ENCODE results near the gene TMIGD1. TPM values are rescaled to one million over a fixed set of nuclear protein-coding genes. Genes with fewer than 3 reads are reported as not detected.

TMIGD1 gene
- total and polyA plus RNA-seq, 2 experiments from 2014 or later, result not detected

DNA sequence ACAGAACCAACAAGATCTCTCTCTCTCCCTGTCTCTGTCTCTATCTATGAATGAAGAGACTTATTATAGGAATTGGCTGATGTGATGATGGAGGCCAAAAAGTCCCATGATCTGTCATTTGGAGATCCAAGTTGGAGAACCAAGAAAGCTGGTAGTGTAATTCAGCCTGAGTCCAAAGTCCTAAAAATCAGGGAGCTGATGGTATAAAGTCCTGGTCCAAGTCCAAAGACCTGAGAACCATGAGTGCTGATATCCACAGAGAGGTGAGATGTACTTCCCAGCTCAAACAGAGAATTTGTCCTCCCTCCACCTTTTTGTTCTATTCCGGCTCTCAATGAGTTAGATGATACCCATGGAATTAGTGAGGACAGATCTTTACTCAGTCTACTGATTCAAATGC is 15.4 kb upstream of the TMIGD1 start (continued):
- TF ChIP-seq, protein P1, sequence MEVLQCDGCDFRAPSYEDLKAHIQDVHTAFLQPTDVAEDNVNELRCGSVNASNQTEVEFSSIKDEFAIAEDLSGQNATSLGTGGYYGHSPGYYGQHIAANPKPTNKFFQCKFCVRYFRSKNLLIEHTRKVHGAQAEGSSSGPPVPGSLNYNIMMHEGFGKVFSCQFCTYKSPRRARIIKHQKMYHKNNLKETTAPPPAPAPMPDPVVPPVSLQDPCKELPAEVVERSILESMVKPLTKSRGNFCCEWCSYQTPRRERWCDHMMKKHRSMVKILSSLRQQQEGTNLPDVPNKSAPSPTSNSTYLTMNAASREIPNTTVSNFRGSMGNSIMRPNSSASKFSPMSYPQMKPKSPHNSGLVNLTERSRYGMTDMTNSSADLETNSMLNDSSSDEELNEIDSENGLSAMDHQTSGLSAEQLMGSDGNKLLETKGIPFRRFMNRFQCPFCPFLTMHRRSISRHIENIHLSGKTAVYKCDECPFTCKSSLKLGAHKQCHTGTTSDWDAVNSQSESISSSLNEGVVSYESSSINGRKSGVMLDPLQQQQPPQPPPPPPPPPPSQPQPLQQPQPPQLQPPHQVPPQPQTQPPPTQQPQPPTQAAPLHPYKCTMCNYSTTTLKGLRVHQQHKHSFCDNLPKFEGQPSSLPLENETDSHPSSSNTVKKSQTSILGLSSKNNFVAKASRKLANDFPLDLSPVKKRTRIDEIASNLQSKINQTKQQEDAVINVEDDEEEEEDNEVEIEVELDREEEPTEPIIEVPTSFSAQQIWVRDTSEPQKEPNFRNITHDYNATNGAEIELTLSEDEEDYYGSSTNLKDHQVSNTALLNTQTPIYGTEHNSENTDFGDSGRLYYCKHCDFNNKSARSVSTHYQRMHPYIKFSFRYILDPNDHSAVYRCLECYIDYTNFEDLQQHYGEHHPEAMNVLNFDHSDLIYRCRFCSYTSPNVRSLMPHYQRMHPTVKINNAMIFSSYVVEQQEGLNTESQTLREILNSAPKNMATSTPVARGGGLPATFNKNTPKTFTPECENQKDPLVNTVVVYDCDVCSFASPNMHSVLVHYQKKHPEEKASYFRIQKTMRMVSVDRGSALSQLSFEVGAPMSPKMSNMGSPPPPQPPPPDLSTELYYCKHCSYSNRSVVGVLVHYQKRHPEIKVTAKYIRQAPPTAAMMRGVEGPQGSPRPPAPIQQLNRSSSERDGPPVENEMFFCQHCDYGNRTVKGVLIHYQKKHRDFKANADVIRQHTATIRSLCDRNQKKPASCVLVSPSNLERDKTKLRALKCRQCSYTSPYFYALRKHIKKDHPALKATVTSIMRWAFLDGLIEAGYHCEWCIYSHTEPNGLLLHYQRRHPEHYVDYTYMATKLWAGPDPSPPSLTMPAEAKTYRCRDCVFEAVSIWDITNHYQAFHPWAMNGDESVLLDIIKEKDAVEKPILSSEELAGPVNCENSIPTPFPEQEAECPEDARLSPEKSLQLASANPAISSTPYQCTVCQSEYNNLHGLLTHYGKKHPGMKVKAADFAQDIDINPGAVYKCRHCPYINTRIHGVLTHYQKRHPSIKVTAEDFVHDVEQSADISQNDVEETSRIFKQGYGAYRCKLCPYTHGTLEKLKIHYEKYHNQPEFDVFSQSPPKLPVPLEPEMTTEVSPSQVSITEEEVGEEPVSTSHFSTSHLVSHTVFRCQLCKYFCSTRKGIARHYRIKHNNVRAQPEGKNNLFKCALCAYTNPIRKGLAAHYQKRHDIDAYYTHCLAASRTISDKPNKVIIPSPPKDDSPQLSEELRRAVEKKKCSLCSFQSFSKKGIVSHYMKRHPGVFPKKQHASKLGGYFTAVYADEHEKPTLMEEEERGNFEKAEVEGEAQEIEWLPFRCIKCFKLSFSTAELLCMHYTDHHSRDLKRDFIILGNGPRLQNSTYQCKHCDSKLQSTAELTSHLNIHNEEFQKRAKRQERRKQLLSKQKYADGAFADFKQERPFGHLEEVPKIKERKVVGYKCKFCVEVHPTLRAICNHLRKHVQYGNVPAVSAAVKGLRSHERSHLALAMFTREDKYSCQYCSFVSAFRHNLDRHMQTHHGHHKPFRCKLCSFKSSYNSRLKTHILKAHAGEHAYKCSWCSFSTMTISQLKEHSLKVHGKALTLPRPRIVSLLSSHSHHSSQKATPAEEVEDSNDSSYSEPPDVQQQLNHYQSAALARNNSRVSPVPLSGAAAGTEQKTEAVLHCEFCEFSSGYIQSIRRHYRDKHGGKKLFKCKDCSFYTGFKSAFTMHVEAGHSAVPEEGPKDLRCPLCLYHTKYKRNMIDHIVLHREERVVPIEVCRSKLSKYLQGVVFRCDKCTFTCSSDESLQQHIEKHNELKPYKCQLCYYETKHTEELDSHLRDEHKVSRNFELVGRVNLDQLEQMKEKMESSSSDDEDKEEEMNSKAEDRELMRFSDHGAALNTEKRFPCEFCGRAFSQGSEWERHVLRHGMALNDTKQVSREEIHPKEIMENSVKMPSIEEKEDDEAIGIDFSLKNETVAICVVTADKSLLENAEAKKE (CRISPR knock-in tag; IDR thresholded peaks at IDR 0.05), result no peak
- TF ChIP-seq JUNB (IDR thresholded peaks at IDR 0.05; ENCODE audit: unreplicated experiment) (no peak), CREB1 (CRISPR knock-in tag; IDR thresholded peaks at IDR 0.05; ENCODE audit: low read depth) (no peak)

DNA sequence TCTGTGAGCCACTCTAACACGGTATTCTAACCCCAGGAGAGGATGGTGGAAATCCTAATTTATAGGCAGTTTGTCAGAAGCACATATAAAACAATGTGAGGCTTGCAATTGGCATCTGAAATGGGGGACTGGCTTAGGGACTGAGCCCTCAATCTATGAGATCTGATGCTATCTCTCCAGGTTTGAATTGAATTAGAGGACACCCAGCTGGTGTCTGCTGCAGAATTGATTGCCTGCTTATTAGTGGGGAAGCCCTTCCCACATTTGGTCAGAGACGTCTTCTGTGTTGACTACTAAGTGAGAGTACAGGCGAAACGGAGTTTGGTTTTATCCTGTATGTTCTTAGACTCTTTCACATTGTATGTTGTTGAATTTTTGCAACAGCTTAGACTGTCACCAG is 13.6 kb upstream of the TMIGD1 start:
- H3K4me1 Mint-ChIP-seq, result no peaks in the 10 kb centered on the region
- no peaks in the 10 kb centered on the region for H3K36me3 Mint-ChIP-seq (ENCODE audit: low read depth)
- no peak for ATAC-seq
- TF ChIP-seq, protein P2, sequence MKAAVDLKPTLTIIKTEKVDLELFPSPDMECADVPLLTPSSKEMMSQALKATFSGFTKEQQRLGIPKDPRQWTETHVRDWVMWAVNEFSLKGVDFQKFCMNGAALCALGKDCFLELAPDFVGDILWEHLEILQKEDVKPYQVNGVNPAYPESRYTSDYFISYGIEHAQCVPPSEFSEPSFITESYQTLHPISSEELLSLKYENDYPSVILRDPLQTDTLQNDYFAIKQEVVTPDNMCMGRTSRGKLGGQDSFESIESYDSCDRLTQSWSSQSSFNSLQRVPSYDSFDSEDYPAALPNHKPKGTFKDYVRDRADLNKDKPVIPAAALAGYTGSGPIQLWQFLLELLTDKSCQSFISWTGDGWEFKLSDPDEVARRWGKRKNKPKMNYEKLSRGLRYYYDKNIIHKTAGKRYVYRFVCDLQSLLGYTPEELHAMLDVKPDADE (IDR thresholded peaks at IDR 0.05), result no peak
- TF ChIP-seq, protein P1 (CRISPR knock-in tag; IDR thresholded peaks at IDR 0.05), result no peak
- no peak for TF ChIP-seq EZH2phosphoT487 (IDR thresholded peaks at IDR 0.05; ENCODE audit: unreplicated experiment)
- TF ChIP-seq JUNB (IDR thresholded peaks at IDR 0.05; ENCODE audit: unreplicated experiment), result no peak
- TF ChIP-seq STAT1 (IDR thresholded peaks at IDR 0.05; ENCODE audit: unreplicated experiment), result no peak
- TF ChIP-seq EZH2 (IDR thresholded peaks at IDR 0.05; ENCODE audit: low read depth, unreplicated experiment), result no peak
- TF ChIP-seq ZNF114 (CRISPR knock-in tag; IDR thresholded peaks at IDR 0.05), result no peak

More for the DNA sequence above, 13.6 kb upstream of the TMIGD1 start:
- no peaks in the 10 kb centered on the region for H3K9me3 Mint-ChIP-seq
- H3K27me3 Mint-ChIP-seq (ENCODE audit: insufficient read depth, low read depth, poor library complexity), result no peaks in the 10 kb centered on the region
- no peak for DNase-seq (ENCODE audit: low spot score)
- H3K4me3 ChIP-seq, result no peak overlapping the region
- H3K4me3 Mint-ChIP-seq, result no peak overlapping the region
- H3K27ac Mint-ChIP-seq, result no peak overlapping the region
- H2AFZ ChIP-seq, result no peak overlapping the region
- H4K20me1 ChIP-seq (replicated peaks; ENCODE audit: insufficient read depth), result no peaks in the 10 kb centered on the region
- no peaks in the 10 kb centered on the region for H3K4me1 ChIP-seq (ENCODE audit: insufficient read depth)
- no peaks in the 10 kb centered on the region for H3K27me3 ChIP-seq (ENCODE audit: insufficient read depth)
- no peak overlapping the region for H3K27ac ChIP-seq (ENCODE audit: low read depth)
- H3K79me2 ChIP-seq (replicated peaks; ENCODE audit: insufficient read depth), result no peaks in the 10 kb centered on the region
- H3K9me2 ChIP-seq (ENCODE audit: insufficient read depth), result no peaks in the 10 kb centered on the region
- no peaks in the 10 kb centered on the region for H3K36me3 ChIP-seq (ENCODE audit: insufficient read depth)
- no peaks in the 10 kb centered on the region for H3F3A ChIP-seq (replicated peaks; ENCODE audit: low read depth)
- no peak overlapping the region for H3K4me2 ChIP-seq

Data from GM23338 (cell line).